Thoracic aorta (tissue), 2 donors: ENCODE measurements around the gene EIF1. TPM values are rescaled to one million over a fixed set of nuclear protein-coding genes. Genes with fewer than 3 reads are reported as not detected.

Experiments used
- ATAC-seq: fragments of 150-250 bp; one replicate; pipeline ENCODE4 v1.8.0; 2017; ENCODE audit warnings: low read depth; ENCODE audit not compliant: insufficient number of reproducible peaks, low FRiP score
- DNase-seq: peaks from one replicate; pipeline ENCODE4 v3.0.0-alpha.2; 2020; ENCODE audit warnings: low spot score
- H3K27ac ChIP-seq, 2 donors: fragments of 200-600 bp; sonication (generic); 1 replicate in 1 of 2; 2 replicates in 1 of 2; pipeline ENCODE4 v1.5.1; 2016; ENCODE audit warnings: mild to moderate bottlenecking in 2 of 2, moderate library complexity in 2 of 2
- H3K27me3 ChIP-seq: fragments of 200-600 bp; sonication (generic); replicated peaks from 2 replicates; pipeline ENCODE4 v1.6.0; 2016; ENCODE audit warnings: mild to moderate bottlenecking; ENCODE audit not compliant: insufficient read depth
- H3K36me3 ChIP-seq: fragments of 200-600 bp; sonication (generic); one replicate; pipeline ENCODE4 v1.5.1; 2016
- H3K4me1 ChIP-seq, 2 donors: fragments of 200-600 bp; sonication (generic); 1 replicate in 1 of 2; 2 replicates in 1 of 2; pipeline versions ENCODE4 v1.5.1 to v1.6.0; 2016; ENCODE audit warnings: low read depth in 2 of 2, mild to moderate bottlenecking in 1 of 2; ENCODE audit not compliant: control insufficient read depth in 1 of 2
- H3K4me3 ChIP-seq: fragments of 200-600 bp; sonication (generic); 2 replicates; pipeline ENCODE4 v1.5.1; 2016; ENCODE audit warnings: mild to moderate bottlenecking
- H3K9me3 ChIP-seq: fragments of 200-600 bp; sonication (generic); 2 replicates; pipeline ENCODE4 v1.5.1; 2016
- total RNA-seq, 2 donors: library from RNA; depleted of rRNA; stranded (reverse); fragments of >200 nt; gene quantifications; one replicate each; pipeline versions ENCODE4 v1.1.0 to v1.2.3, GENCODE V29; 2016
- TF ChIP-seq, protein P1 (sequence below): fragments of 200-600 bp; sonication (generic); IDR thresholded peaks from one replicate; pipeline ENCODE4 v1.5.1; 2019; ENCODE audit warnings: antibody characterized with exemption

Gene EIF1
- total RNA-seq, 2 donors from 2014 or later = 167 to 318 TPM

DNA sequence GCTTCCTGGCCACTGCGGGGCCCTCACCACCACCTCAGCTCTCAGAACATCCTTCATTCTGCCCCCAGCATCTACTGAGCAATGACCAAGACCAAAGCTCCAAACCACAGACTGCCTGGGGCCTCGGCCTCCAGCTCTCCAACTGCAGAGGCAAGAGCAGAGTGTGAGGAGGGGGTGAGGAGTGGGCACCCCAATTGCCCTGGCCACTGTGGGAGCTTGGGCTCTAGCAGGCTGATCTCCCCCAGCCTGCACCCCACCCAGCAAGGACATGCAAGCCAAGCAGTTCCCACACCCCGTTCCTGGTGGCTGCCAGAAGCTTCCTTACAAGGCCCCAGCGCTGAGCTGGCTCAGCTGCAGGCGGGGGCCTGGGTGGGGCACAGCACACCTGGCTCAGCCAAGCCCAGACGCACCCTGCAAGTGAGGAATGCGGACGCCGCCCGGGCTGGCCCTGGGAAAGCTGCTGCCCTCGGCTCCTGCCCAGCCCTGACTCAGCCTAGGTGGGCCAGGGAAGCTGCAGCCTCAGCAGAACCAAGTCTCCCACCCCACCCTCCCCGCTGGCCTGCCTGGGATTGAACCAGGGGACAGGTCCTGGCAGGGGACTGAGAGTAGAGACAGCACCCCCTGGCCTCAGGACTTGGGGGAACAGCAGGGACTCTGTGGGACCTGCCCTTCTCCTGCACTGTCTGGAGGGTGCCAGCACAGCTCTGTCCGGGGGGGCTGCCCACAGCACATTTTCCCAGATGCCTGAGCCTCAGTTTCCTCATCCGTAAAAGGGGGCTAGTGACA is 34.6 kb upstream of the EIF1 start:
- no peak for DNase-seq
- TF ChIP-seq, protein P1, sequence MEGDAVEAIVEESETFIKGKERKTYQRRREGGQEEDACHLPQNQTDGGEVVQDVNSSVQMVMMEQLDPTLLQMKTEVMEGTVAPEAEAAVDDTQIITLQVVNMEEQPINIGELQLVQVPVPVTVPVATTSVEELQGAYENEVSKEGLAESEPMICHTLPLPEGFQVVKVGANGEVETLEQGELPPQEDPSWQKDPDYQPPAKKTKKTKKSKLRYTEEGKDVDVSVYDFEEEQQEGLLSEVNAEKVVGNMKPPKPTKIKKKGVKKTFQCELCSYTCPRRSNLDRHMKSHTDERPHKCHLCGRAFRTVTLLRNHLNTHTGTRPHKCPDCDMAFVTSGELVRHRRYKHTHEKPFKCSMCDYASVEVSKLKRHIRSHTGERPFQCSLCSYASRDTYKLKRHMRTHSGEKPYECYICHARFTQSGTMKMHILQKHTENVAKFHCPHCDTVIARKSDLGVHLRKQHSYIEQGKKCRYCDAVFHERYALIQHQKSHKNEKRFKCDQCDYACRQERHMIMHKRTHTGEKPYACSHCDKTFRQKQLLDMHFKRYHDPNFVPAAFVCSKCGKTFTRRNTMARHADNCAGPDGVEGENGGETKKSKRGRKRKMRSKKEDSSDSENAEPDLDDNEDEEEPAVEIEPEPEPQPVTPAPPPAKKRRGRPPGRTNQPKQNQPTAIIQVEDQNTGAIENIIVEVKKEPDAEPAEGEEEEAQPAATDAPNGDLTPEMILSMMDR = no peak
- no peak overlapping the region for H3K27ac ChIP-seq
- peaks cover 0 to 29% of the 10 kb centered on the region in 2 donors for H3K4me1 ChIP-seq
- H3K36me3 ChIP-seq = no peaks in the 10 kb centered on the region
- no peak overlapping the region for H3K4me3 ChIP-seq
- no peaks in the 10 kb centered on the region for H3K27me3 ChIP-seq
- ATAC-seq = no peak
- H3K9me3 ChIP-seq = no peaks in the 10 kb centered on the region

DNA sequence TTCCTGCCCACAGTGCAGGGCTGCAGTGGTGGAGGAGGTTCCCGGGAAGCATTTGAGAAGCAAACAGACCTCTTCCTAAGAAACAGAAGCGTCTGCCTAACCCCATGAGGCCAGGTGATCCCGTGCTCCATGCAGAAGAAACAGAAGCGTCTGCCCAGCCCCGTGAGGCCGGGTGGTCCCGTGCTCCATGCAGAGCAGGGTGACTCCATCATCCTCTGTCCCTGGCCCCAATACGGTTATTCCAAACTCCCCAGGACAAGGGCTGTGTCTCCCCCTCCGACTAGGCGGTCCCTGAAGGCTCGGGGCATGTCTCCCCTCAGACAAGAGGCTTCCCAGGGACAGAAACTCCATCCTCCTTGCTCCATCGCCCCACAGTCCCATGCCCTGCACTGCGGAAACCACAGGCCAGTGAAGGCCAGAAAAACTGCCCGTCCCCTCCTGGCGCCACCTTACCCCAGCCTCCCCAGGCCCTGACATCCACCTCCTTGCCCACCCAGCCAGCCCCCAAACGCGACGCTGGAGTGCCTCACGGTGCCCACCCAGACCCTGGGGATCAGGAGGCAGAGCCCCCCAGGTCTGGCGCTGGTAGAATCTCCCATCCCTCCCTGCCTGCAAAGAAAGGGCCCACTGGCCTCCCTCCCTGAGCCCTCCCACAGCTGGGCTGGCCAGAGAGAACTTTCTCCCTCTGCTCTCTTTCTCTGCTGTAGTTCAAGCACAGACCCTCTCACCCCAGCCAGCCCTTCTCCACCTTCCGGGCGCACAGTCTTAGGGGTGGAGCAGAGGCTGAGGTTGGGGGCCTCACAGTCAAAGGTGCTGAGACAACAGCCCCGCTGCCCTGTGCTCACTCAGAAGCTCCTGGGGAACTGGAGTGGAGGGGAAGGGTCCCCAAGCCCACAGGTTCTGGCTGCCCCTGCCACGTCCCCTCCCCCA is 33.7 kb upstream of the EIF1 start:
- H3K27ac ChIP-seq = no peak overlapping the region
- no peak for ATAC-seq

DNA sequence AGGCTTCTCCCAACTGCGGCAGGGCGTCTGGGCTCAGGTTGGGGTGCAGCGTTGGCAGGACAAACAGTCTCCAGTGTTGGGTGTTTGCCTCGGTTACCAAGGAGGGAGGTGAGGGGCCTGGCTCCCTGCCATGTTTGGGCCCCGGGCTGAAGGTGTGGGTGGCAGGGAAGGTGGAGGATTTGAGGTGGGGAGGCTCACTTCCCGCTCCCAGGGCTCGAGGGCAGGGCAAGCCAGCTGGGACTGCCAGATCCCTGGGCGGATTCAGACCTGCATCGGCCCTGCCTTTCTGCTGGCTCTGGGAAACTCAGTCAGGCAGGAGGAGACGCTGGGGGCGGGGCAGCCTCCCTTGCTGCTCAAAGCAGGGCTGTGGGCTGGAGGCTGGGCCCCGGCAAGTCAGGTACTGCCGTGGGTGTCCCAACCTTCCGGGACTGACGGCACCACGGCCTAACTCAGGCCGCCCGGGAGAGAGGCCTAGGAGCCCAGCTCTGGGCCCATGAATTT is 33.0 kb upstream of the EIF1 start:
- ATAC-seq = no peak
- H3K4me3 ChIP-seq = no peak overlapping the region
- H3K27me3 ChIP-seq = no peaks in the 10 kb centered on the region
- peaks cover 0 to 29% of the 10 kb centered on the region in 2 donors for H3K4me1 ChIP-seq
- no peak overlapping the region for H3K27ac ChIP-seq
- DNase-seq = no peak
- no peaks in the 10 kb centered on the region for H3K36me3 ChIP-seq
- TF ChIP-seq, protein P1 = no peak
- no peaks in the 10 kb centered on the region for H3K9me3 ChIP-seq

More for the DNA sequence above, 33.7 kb upstream of the EIF1 start:
- Histone ChIP-seq H3K9me3 (no peaks in the 10 kb centered on the region), H3K4me3 (no peak overlapping the region), H3K36me3 (no peaks in the 10 kb centered on the region), H3K27me3 (no peaks in the 10 kb centered on the region), H3K4me1 (peaks cover 0 to 29% of the 10 kb centered on the region in 2 donors)
- no peak for DNase-seq
- TF ChIP-seq, protein P1 = no peak

DNA sequence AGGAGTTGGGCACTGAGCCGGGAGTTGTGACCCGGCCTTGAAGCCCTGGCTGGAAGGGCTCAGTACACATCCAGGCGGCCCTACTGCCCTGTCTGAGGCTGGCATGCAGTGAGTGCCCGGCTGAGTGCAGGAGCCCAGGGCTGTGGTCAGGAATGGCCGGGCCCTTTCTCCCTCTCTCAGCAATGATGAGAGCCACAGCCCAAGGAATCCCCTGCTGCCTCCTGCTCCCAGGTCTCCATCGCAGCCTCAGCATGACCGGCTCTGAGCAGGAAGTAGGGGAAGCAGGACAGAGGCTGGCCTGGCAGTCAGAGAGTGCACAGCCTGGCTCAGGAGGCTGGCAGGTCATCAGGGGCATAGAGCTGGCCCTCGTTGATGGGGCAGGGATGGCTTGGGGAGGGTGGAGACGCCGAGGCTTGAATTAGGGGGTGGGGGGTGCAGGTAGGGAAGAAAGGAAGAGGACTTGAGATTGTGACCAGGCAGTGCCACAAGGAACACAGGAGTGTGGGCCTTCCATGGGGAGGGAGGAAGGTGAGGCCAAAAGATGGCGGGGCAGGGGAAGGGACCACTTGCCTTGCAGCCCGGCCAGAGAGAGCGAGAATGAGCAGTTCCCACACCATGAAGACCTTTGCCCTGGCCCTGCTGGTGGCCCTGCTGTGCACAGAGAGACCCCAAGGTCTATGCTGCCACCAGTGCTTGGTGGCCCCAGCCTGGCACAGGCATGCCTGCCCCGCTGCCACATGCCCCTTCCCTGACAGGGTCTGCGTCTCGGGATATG is 32.2 kb upstream of the EIF1 start:
- DNase-seq (no peak), ATAC-seq (no peak)
- Histone ChIP-seq H3K36me3 (no peaks in the 10 kb centered on the region), H3K9me3 (no peaks in the 10 kb centered on the region), H3K27ac (no peak overlapping the region), H3K27me3 (no peaks in the 10 kb centered on the region), H3K4me1 (peaks cover 0 to 21% of the 10 kb centered on the region in 2 donors), H3K4me3 (no peak overlapping the region)
- TF ChIP-seq, protein P1 = no peak
